C4-2B (cell line): ENCODE results near the gene PDSS1.

ENCODE experiments used
- H3K27ac ChIP-seq: fragments of 450-650 bp; 2 replicates; pipeline ENCODE4 v1.5.1; 2017
- ZFX ChIP-seq: fragments of 450-650 bp; IDR thresholded peaks from 2 replicates; pipeline ENCODE4 v1.6.1; 2017
- TF ChIP-seq, protein P1 (sequence below): fragments of 450-650 bp; conservative IDR thresholded peaks from 2 replicates; pipeline ENCODE4 v1.5.1; 2017; ENCODE audit warnings: mild to moderate bottlenecking

PDSS1 gene

DNA sequence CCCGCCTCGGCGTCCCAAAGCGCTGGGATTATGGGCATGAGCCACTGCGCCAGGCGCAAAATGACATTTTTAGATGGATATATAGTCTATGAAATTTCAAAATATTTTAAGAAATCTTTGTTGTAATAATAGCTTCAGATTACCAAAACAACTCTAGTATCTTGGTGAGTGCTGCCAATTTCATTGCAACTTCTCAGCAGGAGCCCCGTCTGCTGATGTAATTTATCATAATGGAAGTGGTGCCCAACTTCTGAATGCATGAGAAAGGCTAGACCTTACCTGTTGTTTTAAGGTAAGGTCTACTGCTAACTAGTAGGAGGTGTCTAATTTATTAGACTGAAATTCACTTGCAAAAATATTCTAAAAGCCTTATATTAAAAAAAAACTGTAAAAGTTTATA, 20.0 kb downstream of the PDSS1 start:
- no peak overlapping the region for H3K27ac ChIP-seq
- TF ChIP-seq ZFX, result no peak
- TF ChIP-seq, protein P1, sequence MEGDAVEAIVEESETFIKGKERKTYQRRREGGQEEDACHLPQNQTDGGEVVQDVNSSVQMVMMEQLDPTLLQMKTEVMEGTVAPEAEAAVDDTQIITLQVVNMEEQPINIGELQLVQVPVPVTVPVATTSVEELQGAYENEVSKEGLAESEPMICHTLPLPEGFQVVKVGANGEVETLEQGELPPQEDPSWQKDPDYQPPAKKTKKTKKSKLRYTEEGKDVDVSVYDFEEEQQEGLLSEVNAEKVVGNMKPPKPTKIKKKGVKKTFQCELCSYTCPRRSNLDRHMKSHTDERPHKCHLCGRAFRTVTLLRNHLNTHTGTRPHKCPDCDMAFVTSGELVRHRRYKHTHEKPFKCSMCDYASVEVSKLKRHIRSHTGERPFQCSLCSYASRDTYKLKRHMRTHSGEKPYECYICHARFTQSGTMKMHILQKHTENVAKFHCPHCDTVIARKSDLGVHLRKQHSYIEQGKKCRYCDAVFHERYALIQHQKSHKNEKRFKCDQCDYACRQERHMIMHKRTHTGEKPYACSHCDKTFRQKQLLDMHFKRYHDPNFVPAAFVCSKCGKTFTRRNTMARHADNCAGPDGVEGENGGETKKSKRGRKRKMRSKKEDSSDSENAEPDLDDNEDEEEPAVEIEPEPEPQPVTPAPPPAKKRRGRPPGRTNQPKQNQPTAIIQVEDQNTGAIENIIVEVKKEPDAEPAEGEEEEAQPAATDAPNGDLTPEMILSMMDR, result no peak

DNA sequence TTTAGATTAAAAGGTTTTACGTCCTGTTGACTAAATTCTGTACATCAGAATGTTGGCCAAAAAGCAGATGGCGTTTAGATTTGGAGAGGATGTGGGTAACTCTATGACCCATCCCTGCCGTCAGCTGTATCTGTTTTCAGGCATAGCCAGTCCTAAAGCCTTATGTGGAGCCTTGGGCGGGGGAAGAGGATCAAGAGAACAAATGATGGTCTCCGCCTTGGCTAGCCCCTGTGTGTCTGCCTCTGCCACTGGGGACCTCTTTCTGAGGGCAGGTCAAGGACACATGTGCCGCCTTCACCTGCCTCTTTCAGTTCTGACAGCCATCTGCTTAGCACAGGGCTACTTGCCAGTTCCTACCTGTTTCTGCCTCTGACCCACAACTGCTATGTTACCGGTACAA, 24.1 kb downstream of the PDSS1 start:
- H3K27ac ChIP-seq, result no peak overlapping the region
- no peak for TF ChIP-seq ZFX
- TF ChIP-seq, protein P1, result no peak

DNA sequence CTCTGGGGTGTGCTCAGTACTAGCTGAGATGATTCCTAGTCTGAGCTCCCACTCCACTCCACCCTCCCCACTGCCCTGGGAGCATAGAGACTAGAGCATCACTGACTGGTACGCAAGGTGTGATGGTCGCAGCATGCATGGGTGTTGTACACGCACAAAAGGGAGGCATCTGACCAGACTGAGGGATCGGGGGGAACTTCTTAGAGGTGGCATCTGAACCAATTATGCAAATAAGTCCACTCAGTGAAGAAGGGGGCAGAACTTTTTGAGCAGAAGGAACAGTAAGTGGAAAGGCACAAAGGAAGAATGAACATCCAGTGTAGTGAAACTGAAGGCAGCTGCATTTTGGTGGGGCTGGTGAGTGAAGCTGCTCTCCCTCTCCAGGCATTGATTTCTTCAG, 25.5 kb downstream of the PDSS1 start:
- H3K27ac ChIP-seq, result no peak overlapping the region
- no peak for TF ChIP-seq ZFX
- TF ChIP-seq, protein P1, result no peak

DNA sequence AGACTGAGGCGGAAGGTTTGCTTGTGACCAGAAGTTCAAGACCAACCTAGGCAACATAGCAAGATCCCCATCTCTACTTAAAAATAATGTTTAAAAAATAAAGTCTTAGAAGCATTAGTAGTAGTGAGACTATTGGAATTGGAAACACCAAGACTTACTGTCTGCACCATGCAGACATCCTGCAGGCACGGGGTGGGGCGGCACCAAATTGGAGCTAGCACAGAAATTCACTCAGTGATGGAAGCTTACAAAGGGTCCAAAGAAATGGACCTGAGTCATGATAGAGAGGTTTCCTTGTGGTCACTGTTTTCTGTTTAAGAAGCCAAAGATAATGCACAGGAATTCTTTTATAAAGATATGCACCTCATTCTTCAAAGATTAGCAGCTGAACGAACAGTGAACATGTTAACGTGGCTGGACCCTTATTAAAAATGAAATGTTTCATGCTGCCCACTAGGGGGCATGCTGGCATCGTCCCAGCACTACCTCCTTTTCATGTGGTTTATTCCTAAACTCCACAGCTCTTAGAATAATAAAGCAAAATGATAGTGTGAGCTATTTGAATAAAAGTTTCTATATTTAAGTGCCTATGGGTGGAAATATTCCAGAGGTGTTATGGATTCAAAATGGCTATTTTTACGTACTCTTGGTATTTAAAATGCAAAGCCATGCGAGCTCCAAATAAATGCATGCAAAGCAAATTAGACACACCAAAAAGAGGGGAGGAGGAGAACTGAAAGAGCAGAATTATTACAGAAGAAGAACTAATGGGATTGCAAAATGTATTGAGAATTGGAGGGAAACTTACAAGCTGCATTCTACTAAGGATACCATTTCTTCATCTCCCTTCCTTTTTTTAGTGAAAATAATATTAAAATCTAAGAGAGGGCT, 28.6 kb downstream of the PDSS1 start:
- TF ChIP-seq ZFX, result no peak
- TF ChIP-seq, protein P1, result peak; percentile 86
- H3K27ac ChIP-seq, result no peak overlapping the region

DNA sequence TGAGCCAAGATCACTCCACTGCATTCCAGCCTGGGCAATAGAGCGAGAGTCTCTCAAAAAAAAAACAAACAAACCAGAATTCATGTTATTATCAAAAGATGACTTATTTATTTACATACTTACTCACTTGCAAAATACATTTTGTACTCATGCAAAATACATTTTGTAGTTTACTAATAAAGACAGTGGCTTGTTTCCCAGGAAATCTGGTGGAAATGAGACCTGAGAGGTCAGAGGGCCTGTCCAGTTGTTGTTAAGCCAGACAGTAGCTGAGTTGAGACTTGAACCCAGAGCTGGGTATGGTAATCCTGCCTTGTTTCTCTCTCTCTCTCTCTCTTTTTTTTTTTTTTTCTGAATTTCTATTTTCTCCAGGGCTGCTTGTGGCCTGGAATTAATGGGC, 29.5 kb downstream of the PDSS1 start:
- H3K27ac ChIP-seq, result no peak overlapping the region
- TF ChIP-seq, protein P1, result no peak
- TF ChIP-seq ZFX, result no peak

DNA sequence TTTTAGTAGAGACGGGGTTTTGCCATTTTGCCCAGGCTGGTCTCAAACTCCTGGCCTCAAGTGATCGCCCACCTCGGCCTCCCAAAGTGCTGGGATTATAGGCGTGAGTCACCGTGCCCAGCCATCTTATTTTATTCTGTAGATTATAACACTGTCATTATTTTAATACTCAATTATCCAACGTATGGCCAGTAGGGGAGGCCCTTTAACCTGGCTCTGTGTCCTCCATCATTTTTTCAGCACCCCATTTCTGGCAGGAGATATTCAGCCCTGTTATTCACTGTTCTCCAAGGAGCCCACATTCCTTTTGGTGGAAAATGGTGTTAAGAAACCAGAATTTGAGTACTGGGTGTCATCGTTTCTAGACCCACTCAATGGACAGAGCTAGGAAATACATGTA, 31.5 kb downstream of the PDSS1 start:
- H3K27ac ChIP-seq, result no peak overlapping the region
- TF ChIP-seq, protein P1, result peak; percentile 18
- no peak for TF ChIP-seq ZFX

DNA sequence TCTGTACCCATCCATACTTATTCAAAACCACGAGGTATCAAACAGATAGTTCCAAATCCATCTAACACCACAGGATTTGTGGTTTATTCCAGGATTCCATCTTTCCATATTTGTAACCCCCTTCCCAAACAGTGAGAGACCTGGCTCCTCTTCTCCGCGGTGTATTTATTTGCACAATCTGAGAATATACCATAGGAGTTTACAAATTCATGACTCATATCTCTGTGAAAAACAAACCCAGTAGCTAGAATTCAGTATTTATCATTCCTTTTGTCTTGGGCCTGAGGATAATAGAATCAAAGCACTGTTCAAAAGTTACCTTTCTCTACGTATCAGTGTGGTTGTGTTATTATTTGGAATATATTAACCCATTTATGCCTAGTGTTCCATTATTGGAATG, 31.9 kb downstream of the PDSS1 start:
- no peak overlapping the region for H3K27ac ChIP-seq
- TF ChIP-seq, protein P1, result no peak
- TF ChIP-seq ZFX, result no peak
